Activated CD8-positive, alpha-beta memory T cell treated with anti-CD3 and anti-CD28 coated beads, Interleukin-2, amount 50 U/mL, for 1 hour (primary cell): ENCODE measurements around the gene SYPL1.

Source experiments
- DNase-seq: peaks from one replicate; pipeline ENCODE4 v3.0.0-alpha.2; 2020; ENCODE audit errors: extremely low read depth

The SYPL1 gene

DNA sequence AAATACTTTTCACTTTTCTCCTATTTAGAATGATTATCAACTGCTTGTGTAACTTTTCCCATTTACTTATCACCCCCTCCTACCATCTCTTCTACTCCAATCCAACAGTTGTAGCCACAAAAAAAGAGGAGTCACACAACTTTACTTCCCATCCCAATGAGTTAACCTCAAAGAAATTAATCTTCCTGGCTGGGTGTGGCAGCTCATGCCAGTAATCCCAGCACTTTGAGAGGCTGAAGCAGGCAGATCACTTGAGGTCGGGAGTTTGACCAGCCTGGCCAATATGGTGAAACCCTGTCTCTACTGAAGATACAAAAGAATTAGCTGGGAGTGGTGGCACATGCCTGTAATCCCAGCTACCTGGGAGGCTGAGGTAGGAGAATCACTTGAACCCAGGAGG, 19.9 kb downstream of the SYPL1 start:
- no peak for DNase-seq

DNA sequence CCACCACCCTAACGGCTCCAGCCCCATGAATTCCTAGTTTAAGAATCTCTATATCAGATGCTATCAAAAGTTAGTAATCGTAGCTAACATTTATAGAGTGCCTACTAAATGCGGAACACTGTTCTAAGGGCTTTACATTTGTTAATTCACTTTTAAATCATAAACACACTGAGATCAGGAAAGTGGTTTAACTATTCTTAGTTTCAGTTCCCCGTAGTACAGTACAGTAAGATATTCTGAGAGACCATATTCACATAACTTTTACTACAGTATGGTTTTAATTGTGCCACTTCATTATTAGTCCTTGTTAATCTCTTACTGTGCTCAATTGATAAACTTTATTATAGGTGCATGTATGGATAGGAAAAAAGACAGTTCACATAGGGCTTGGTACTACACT, 22.5 kb downstream of the SYPL1 start:
- no peak for DNase-seq

DNA sequence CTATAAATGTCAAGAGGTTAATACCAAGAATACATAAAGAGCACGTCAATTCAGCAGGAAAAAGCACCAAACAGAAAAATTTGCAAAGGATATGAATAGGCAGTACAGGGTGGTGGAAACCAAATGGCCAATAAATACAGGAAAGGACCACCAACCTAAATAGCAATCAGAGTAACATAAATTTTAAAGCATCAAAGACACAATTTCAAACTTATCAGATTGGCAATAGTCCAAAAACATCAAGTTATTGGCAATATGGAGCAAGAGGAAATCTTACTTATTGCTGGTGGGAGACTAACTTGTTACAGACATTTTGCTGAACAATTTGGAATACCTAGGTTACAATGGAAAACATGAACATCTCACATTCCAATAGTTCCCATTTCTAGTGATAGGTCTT, 24.1 kb downstream of the SYPL1 start:
- DNase-seq, result no peak

DNA sequence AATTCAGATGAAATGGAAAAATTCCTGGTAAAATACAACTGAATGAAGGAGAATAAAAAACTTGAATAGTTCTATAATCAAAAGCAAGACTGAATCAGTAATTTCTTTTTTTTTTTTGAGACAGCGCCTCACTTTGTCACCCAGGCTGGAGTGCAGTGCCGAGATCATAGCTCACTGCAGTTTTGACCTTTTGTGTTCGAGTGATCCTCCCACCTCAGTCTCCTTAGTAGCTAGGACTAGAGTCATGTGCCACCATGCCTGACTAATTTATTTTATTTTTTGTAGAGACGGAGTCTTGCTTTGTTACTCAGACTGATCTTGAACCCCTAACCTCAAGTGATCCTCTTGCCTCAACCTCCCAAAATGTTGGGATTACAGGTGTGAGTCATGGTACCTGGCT, 26.1 kb downstream of the SYPL1 start:
- no peak for DNase-seq

DNA sequence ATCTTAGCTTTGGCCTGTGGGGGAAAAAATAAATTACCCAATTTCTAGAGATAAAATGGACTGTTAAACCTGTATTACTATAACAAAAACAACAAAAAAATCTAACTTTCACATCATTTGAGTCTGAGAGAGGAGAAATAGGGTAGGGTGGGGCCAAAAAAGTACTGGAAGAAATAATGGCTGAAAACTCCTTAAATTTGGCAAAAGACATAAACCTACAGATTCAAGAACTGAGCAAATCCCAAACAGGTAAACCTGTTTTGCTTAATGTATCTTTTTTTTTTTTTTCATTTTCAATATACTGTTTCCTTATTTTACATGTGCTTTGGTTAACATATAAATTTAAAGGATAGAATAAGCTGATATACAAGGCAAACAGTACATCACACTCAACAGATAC, 27.1 kb downstream of the SYPL1 start:
- no peak for DNase-seq

DNA sequence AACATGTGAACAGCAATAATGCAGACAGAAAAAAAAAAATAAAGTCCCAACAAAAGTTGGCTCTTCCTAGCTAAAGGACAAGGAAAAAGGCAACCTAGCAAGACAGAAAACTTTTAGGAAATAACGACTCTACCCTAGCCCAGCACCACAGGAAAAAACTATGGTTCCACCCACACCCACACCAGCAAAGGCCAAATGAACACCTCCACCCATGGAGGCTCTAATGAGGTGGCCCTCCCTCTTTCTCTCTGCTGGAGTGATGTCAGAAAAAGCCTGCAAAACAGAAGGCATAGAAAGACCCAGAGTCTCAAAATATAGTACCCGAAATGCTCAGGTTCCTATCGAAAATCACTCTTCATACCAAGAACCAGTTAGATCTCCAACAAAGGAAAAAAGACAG, 28.4 kb downstream of the SYPL1 start:
- DNase-seq, result no peak

DNA sequence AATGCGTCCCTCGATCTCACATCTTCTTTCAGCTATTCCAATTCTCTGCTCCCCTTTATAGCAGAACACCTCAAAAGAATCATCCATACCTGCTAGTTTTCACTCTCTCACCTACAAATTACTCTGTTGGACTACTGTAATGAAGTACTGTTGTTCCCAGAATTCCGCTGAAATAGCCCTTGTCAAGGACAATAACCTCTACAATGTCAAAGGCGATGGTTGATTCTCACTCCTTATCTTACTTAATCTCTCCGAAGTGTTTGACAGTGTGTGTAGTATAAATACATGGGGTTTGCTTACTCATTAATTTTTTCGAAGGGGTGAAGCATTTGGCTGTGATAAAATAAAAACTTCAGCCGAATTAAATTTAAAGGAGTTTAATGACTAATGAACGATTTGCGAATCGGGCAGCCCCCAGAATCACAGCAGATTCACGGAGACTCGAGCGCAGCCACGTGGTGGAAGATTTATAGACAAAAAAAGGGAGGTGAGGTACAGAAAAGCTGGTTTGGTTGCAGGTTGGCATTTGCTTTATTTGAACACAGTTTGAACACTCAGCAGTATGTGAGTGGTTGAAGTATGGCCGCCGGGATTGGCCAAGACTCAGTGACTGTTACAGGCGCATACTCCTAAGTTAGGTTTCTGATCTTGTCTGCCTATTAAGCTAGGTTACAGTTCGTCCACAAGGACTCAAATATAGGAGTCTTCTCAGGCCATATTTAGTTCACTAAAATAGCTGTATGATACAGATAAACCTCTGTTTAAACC, 29.8 kb downstream of the SYPL1 start:
- DNase-seq, result no peak

DNA sequence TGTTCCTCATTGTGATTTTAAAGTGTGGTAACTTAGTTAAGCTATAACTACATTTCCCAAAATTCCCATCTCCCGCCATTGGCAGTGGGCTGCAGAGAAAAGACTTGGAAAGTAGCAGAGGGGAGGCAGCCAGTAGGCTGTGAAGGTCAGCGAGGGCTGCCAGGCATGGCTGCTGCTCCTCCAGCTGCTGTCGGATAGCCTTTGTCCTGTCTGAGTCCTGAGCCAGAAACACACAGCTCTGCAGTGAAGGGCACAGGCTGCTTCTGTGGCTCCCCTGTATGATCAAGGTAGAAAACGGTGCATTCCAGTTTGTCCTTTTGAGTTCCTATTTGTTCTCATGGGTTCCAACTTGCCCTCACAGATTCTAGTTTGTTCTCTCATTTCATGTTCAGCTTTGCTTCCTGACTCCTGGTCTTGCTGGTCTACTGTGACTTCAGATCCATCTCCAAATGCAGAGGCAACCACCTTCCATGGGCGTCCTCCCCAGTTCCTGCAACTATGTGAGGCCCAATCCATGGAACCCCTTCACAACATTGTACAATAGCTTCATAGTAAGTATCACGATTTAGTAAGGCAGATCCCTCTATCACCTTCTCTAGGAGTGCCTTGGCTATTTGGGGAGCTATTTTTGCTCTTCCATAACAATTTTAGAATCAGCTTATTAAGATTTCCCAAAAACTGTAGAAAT, 31.7 kb downstream of the SYPL1 start:
- DNase-seq, result no peak

DNA sequence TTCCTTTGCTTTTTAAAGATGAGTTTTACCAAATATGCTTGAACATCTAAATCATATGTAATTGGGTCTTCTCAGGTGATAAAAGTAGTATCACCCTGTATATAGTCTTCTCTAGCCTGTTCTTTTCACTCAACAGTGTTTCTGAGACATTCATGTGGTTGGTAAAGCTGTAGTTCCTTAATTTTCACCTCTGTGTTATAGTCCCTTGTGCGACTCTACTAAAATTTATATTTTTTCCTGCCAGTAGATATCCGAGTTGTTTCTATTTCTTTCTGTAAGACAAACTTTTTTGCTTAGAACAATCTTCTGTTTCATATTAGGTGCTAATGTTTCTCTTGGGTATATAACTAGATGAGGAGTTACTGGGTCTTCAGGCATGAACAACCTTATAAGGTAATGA, 35.6 kb downstream of the SYPL1 start:
- no peak for DNase-seq

DNA sequence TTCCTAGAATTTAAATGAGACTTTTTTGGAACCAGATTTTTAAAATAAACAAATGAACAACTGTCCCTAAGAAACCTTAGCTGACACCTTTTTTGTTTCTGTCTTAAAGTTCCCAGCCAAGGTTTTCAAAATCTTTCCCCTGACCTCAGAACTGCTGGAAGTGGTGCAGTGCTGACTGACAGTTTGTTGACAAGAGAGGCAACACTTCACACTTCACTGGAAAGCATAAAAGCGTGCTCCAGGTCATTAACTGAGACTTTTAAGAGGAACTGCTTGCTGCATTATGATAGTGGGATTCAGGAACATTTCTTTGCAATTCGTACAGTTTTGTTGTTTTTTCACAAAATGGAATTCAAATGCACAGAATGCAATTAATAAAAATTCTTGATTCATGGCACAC, 36.2 kb downstream of the SYPL1 start:
- DNase-seq, result no peak

DNA sequence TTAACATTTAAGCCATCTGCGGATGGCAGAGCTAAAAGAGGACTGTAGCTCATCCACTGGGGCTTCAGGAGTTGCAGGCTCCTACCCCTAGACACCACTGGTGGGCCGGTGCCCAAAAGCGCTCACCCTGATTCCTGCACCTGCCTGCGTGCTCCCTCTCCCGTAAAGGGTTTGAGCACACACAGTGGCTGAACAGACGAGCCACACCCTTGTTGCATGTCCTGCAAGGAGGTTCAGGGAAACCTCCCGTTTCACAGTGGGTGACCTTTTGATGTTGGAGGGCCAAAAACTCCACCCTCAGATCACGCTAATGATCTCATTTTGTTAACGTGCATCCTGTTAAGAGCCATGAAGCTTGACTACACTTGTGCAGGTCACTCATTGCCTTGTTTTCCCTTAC, 37.9 kb downstream of the SYPL1 start:
- no peak for DNase-seq

DNA sequence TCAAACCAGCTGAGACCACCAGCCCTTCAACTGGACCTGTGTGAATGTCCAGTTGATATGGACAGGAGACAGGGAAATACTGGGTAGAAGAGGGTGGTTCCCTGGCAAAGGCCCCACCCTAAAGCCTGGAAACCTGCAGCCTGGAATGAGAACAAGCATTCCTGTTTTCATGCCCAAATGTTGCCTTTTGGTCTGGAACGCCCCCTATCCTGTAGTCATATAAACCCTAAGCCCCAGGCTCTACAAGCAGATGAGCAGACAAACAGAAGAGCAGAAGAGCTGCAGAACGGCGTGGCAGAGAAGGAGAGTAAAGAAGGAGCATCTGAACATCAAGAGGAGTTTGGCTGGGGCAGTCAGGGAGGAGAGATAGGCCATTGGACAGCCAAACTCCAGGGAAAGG, 38.4 kb downstream of the SYPL1 start:
- DNase-seq, result no peak

DNA sequence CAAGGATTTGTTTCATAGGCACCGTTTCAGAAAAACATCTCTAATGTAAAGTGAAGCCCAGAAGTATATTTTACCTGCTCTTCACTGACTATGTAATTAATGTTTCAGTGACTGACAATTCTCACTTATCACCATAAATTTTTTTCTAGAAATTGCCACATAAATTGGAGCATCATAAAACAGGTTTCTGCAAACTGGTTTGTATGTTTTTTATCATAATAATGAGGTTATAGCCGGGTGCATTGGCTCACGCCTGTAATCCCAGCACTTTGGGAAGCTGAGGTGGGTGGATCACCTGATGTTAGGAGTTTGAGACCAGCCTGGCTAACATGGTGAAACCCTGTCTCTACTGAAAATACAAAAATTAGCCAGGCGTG, 39.4 kb downstream of the SYPL1 start:
- DNase-seq, result no peak

DNA sequence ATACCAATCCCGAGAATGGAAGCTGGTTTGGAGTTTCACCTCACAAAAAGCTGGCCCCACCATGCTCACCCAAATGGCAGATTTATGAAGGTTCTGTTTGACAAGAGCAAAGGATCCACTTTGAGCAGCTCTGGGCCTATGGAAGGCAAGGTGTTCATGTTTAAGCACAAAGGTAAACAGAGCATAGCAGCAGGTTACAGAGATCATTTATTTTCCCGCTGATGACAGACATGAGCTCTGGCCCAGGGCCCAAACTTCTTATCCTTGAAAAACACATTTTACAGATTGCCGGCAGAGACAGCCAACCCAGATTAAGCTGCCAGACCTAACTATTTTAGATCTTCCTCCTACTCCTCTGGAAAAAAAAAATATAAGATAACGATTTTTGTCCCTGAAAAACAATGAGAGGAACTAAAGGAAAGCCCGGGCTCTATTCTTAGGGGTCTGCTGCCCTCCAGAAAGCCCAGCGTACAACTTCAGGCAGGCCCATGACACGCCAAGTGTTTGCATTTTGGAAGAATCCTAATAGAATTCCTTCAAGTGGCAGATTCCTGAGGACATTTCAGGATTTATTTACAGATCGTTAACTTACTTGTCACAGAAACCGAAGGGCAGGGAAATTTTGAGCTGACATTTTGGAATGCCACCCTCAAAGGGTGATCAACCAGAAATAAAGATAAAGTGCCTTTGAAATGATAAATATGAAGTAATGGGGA, 40.0 kb downstream of the SYPL1 start:
- no peak for DNase-seq

DNA sequence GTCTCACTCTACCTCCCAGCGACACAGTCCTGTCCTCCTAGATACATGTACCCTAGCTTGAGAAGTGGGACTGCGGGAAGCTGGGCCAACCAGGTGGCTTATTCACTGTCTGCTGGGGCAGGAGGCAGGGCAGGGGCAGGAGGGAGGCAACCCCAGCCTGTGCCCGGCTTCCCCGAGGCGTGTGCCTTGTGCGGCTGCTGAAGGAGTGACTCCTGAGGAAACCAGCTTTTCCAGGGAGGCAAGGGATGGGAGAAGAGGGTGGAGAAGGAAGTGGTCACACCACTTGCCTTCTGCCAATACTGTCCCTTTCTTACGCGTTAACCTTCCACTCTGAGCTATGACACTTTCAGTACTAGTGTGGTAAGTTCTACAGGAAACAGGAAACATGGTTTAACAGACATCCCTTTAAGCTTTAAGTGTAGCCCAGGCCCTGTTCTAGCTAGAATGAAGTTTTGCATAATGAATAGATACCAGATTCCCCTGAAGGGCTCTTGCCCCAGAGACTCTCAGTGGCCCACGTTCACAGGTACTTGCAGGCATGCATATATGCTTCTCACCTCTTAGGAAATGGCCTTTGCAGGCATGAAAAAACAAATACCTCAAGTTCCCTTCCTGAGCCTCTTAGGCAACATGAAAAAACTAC, 40.6 kb downstream of the SYPL1 start:
- no peak for DNase-seq

DNA sequence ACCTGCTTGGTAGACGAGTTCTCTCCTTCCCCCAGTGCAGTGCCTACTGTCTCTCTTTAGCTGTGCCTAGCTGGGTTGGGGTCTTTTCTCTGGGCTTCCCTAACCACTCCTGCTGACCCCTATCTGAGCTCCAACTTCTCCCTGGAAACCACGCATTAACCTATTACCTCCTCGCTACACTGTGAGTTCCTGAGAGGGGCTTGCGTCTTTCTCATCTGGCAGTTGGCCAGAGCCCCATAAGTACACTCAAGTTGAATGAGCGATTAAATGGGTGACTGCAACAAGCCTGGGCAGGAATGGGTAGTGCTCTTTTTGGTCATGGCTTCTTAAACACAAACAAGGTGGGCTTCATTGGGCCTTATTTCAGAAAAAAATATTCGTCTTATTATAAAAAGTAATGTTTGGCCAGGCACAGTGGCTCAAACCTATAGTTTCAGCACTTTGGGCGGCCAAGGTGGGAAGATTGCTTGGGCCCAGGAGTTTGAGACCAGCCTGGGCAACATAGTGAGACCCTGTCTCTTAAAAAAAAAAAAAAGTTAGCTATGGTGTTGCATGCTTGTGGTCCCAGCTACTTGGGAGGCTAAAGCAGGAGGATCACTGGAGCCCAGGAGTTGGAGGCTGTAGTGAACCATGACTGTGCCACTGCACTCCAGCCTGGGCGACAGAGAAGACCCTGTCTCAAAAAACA, 41.4 kb downstream of the SYPL1 start:
- no peak for DNase-seq

DNA sequence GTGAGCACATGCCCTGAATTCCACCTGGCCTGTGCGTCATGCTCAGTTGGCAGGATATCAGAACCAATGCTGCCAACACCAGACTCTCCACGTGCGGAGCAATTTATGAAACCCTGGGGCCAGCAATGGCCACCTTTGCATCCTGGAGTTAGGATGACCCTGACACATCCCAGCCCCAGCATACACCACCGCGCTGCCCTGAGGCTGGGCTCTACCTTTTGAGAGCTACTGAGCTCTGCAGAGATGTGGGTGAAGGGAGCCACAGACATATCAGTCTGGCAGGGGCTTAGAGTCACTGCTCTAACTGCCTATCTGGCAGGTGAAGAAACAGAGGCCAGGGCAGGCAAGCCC, 41.9 kb downstream of the SYPL1 start:
- no peak for DNase-seq

DNA sequence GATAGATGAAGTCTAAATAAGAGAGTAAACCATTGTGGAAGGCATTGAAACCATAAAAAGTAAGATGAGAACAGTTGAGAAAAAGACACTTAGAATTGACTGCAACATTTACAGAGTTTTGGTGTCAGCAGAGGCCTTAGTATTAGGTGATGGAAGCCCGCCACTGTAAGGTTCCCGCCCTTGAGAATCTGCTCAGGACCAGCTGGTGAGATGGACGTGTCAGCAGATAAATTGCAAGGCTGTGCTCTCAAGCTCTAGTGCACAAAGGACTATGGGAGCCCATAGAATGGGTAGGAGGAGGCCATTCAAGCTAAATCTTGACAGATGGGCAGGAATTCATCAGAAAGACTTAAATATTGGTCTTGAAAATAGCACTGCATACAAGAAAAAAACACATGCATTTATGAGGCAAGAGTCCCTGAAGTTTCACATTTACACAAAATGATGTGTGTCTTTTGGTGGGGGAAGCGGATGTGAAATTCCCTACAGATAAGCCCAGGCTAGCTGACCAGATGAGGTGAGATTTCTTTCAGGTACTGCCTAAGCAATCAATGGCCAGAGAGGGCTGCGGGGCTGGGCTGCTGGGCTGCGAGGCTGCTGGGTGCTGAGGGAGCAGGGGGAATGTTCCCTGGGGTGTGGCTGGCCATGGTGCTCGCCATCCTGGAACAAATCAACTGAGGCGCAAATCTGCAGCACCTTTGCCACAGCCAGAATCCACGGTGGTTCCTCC, 42.5 kb downstream of the SYPL1 start:
- DNase-seq, result no peak

DNA sequence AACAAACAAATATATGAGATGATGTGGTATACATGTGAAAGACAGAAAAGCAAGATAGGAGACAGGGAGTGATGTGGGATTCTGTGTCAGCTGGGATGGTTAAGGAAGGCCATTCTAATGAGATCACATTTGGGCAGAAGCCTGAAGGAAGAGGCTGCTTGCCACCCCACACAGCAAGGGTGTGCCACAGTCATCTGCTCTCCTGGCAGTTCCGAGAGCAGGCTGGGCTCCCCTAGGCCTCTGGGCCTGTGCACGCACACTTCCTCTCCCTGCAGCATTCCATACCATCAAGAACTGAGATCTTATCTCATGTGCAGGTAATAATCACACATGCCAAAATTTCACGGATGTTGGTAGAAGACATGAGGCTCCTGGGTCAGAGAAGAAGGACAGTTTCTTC, 43.1 kb downstream of the SYPL1 start:
- no peak for DNase-seq

DNA sequence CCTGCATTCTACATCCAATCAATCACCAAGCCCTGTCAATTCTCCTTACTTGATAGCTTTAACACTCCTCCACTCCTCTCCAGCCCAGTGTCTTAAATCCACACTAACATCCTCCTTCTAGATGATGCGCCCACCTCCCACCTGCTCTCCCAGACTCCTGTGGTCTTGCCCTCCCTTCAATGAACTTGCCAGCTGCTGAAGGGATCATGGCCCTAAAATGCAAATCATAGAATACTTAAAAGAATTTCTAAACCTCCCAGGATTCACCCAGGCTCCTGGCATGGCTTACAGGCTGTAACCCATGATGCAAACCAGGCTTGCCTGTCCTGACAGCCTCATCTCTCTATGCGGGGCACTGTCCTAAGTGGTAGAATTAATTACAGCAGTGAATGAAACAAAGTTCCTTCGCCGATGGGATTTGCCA, 43.6 kb downstream of the SYPL1 start:
- no peak for DNase-seq

DNA sequence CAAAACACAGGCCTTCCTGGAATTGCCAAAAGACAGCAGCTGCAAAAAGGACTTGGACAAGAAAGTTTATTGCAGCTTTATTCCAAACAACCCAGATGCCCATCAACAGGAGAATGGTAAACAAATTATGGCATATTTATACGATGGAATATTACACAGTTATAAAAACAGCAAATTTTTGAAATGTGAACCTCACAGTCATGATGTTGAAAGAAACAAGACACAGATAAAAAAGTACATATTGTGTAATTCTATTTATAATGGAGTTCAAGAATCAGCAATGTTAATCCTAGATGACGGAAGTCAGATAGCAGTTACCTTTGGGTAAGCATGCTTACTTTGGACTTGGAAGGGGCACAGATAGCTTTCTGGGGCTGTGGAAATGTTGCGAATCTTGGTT, 44.4 kb downstream of the SYPL1 start:
- DNase-seq, result no peak
